Hepatocyte (in vitro differentiated cells): ENCODE results near the gene NPR3. TPM values are rescaled to one million over a fixed set of nuclear protein-coding genes. Genes with fewer than 3 reads are reported as not detected.
"Not testable (repeated sequence)": the region's sequence is repeated elsewhere in the genome, so short reads cannot be mapped to it uniquely, and the experiment has no call there.

Source experiments
- DNase-seq: peaks from one replicate; pipeline ENCODE4 v3.0.0-alpha.2; 2016; ENCODE audit warnings: low spot score
- H2AFZ ChIP-seq: fragments of 200-600 bp; sonication (generic); 2 replicates; pipeline ENCODE4 v1.6.0; 2016; ENCODE audit warnings: antibody characterized with exemption, mild to moderate bottlenecking
- H3K27ac ChIP-seq: fragments of 200-600 bp; sonication (generic); 2 replicates; pipeline ENCODE4 v1.5.1; 2016; ENCODE audit warnings: mild to moderate bottlenecking
- H3K27me3 ChIP-seq: fragments of 200-600 bp; sonication (generic); 2 replicates; pipeline ENCODE4 v1.6.1; 2016
- H3K36me3 ChIP-seq: fragments of 200-600 bp; sonication (generic); replicated peaks from 2 replicates; pipeline ENCODE4 v1.5.1; 2016; ENCODE audit warnings: low read depth; ENCODE audit not compliant: insufficient read depth
- H3K4me1 ChIP-seq: fragments of 200-600 bp; sonication (generic); 2 replicates; pipeline ENCODE4 v1.5.1; 2016; ENCODE audit warnings: mild to moderate bottlenecking, moderate library complexity; ENCODE audit not compliant: insufficient read depth
- H3K4me2 ChIP-seq: fragments of 200-600 bp; sonication (generic); 2 replicates; pipeline ENCODE4 v1.6.0; 2016
- H3K4me3 ChIP-seq: fragments of 200-600 bp; sonication (generic); 2 replicates; pipeline ENCODE4 v1.5.1; 2016; ENCODE audit warnings: mild to moderate bottlenecking
- H3K79me2 ChIP-seq: fragments of 200-600 bp; sonication (generic); 2 replicates; pipeline ENCODE4 v1.6.0; 2017; ENCODE audit warnings: mild to moderate bottlenecking
- H3K9me2 ChIP-seq: fragments of 200-600 bp; sonication (generic); replicated peaks from 2 replicates; pipeline ENCODE4 v1.6.0; 2017; ENCODE audit warnings: mild to moderate bottlenecking; ENCODE audit not compliant: insufficient read depth
- H3K9me3 ChIP-seq: fragments of 200-600 bp; sonication (generic); 2 replicates; pipeline ENCODE4 v1.5.1; 2016; ENCODE audit warnings: low read depth, mild to moderate bottlenecking
- H4K20me1 ChIP-seq: fragments of 200-600 bp; sonication (generic); 2 replicates; pipeline ENCODE4 v1.6.0; 2016; ENCODE audit warnings: mild to moderate bottlenecking; ENCODE audit not compliant: insufficient read depth, poor library complexity, severe bottlenecking
- EZH2 ChIP-seq: fragments of 200-600 bp; sonication (generic); IDR thresholded peaks from 2 replicates; pipeline ENCODE4 v1.6.1; 2016; ENCODE audit warnings: antibody characterized with exemption, mild to moderate bottlenecking, borderline replicate concordance
- EZH2phosphoT487 ChIP-seq: fragments of 200-600 bp; sonication (generic); IDR thresholded peaks from one replicate; pipeline ENCODE4 v1.6.1; 2018; ENCODE audit warnings: antibody characterized with exemption, mild to moderate bottlenecking, low read depth, moderate library complexity; ENCODE audit not compliant: unreplicated experiment, severe bottlenecking
- WGBS: methylation state at CpG from one replicate; pipeline ENCODE4 v1.1.6; 2016; ENCODE audit warnings: low lambda C conversion rate; ENCODE audit errors: missing lambda C conversion rate; 5-methylcytosine and 5-hydroxymethylcytosine counted together
- polyA plus RNA-seq: library from polyadenylated mRNA; unstranded; fragments of >200 nt; fragmentation: Nextera tagmentation; extraction: Ambion mirVana; gene quantifications from 2 replicates; pipeline ENCODE4 v1.2.1, GENCODE V29; 2016
- total RNA-seq: library from RNA; depleted of rRNA; stranded (reverse); fragments of >200 nt; gene quantifications from 2 replicates; pipeline ENCODE4 v1.2.3, GENCODE V29; 2014
- TF ChIP-seq, protein P1 (sequence below): fragments of 200-600 bp; sonication (generic); IDR thresholded peaks from 2 replicates; pipeline ENCODE4 v1.5.1; 2016; ENCODE audit warnings: antibody characterized with exemption, mild to moderate bottlenecking; ENCODE audit not compliant: poor library complexity

Gene NPR3
- total and polyA plus RNA-seq, 2 experiments from 2014 or later: 3.6 to 20.0 TPM

DNA sequence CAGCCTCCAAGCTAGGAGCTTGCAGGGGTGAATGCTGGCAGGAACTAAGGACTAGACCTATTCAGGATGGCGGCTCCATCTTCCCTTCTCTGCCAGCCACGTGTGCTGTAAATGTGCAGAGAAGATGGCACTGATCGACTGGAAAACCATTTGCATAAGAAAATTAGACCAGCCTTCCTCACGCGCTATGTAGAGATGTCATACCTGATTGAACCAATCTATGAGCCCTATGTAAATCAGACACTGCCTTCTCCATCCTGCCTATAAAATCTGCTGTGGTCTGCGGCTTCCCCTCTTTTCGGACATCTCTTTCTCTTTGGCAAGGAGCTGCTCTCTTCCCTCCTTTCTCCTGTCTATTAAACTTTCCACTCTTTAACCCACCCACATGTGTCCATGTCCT lies 91.6 kb downstream of the NPR3 start:
- no peaks in the 10 kb centered on the region for H4K20me1 ChIP-seq
- H3K4me1 ChIP-seq: no peaks in the 10 kb centered on the region
- no peak overlapping the region for H3K4me3 ChIP-seq
- no peaks in the 10 kb centered on the region for H3K36me3 ChIP-seq
- no peaks in the 10 kb centered on the region for H3K9me2 ChIP-seq
- H3K4me2 ChIP-seq: no peak overlapping the region
- TF ChIP-seq, protein P1, sequence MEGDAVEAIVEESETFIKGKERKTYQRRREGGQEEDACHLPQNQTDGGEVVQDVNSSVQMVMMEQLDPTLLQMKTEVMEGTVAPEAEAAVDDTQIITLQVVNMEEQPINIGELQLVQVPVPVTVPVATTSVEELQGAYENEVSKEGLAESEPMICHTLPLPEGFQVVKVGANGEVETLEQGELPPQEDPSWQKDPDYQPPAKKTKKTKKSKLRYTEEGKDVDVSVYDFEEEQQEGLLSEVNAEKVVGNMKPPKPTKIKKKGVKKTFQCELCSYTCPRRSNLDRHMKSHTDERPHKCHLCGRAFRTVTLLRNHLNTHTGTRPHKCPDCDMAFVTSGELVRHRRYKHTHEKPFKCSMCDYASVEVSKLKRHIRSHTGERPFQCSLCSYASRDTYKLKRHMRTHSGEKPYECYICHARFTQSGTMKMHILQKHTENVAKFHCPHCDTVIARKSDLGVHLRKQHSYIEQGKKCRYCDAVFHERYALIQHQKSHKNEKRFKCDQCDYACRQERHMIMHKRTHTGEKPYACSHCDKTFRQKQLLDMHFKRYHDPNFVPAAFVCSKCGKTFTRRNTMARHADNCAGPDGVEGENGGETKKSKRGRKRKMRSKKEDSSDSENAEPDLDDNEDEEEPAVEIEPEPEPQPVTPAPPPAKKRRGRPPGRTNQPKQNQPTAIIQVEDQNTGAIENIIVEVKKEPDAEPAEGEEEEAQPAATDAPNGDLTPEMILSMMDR: no peak
- TF ChIP-seq EZH2phosphoT487: no peak
- no peak for TF ChIP-seq EZH2
- no peaks in the 10 kb centered on the region for H3K79me2 ChIP-seq
- no peak overlapping the region for H3K27ac ChIP-seq
- no peaks in the 10 kb centered on the region for H3K9me3 ChIP-seq
- H2AFZ ChIP-seq: no peak overlapping the region
- WGBS: 90% methylated on average over 7 of the region's 7 CpGs
- DNase-seq: no peak
- H3K27me3 ChIP-seq: no peaks in the 10 kb centered on the region

DNA sequence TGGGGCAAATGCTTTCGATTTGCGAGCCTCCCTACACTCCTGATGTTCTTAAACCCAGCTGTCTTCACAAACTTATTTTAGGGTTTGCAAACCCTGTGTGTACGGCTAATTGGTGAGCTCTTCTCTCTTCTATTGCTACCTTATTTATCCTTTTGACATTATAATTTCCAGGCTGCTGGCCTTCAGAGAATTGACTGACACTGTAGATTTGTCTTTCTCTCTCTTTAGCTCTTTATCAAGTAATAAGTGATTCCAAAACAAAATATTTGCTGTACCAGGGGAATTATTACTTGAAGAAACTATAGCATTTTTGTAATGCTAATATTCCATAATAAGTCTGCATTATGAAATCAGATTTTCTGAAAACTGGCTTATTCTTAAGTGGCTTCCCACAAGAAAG lies 92.5 kb downstream of the NPR3 start:
- H2AFZ ChIP-seq: no peak overlapping the region
- H3K4me1 ChIP-seq: no peaks in the 10 kb centered on the region

DNA sequence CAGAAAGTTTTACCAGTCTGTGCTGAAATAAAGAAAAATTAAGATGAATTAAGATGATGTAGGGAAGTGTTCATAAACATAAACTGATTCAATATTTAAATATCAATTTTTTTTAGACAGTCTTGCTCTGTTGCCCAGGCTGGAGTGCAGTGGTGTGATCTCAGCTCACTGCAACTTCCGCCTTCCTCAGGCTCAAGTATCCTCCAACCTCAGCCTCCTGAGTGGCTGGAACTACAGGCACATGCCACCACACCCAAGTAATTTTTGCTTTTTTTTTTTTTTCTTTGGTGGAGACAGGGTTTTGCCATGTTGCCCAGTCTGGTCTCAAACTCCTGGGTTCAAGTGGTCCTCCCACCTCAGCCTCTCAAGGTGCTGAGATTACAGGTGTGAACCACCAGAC lies 94.3 kb downstream of the NPR3 start:
- not testable (repeated sequence) for H3K4me3 ChIP-seq, H3K36me3 ChIP-seq, H2AFZ ChIP-seq, H3K4me1 ChIP-seq, H3K4me2 ChIP-seq, H3K27ac ChIP-seq, H3K79me2 ChIP-seq, DNase-seq, H3K27me3 ChIP-seq, H3K9me2 ChIP-seq, H3K9me3 ChIP-seq, H4K20me1 ChIP-seq
- WGBS: 100% methylated on average over 1 of the region's 1 CpG

More for the DNA sequence above, 92.5 kb downstream of the NPR3 start:
- no peak overlapping the region for H3K27ac ChIP-seq
- DNase-seq: no peak
- H3K9me2 ChIP-seq: no peaks in the 10 kb centered on the region
- no peaks in the 10 kb centered on the region for H3K27me3 ChIP-seq
- H3K4me2 ChIP-seq: no peak overlapping the region
- no peak overlapping the region for H3K4me3 ChIP-seq
- H3K79me2 ChIP-seq: no peaks in the 10 kb centered on the region
- 91% methylated on average over 3 of the region's 3 CpGs for WGBS
- no peaks in the 10 kb centered on the region for H4K20me1 ChIP-seq
- H3K9me3 ChIP-seq: no peaks in the 10 kb centered on the region
- no peaks in the 10 kb centered on the region for H3K36me3 ChIP-seq
- TF ChIP-seq, protein P1: no peak
- no peak for TF ChIP-seq EZH2
- no peak for TF ChIP-seq EZH2phosphoT487

DNA sequence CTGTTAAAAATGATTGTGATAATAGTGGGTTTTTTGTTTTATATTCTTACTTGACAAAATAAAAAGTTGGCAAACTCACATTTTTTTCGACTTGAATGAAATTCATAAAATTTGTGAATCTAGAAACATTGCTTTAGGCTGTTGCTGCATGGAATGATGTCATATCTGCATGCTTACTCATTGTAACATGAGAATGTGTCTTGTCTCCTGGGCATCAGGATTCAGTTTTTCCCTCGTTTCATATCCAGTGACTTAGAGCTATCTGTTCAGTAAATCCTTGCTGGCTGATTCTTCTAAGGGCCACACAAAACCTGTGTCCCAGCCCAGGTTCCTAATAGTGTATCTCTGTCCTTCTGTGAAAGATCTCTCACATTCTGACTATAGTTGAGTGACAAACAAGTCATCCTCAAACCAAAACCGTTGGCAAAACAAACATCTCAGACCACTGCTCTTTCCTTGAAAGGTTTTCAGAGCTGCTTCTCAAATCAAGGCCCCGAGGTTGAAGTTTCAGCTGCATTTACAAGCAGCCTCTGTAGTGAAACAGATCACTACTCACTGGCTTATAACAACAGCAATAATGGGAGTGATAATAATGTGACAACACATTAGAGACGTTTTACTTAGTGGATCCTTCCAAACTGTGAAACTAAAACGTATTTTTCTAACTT lies 95.0 kb downstream of the NPR3 start:
- no peaks in the 10 kb centered on the region for H3K9me3 ChIP-seq
- H3K27ac ChIP-seq: peak overlapping the region; percentile 78
- no peaks in the 10 kb centered on the region for H3K27me3 ChIP-seq
- H3K36me3 ChIP-seq: no peaks in the 10 kb centered on the region
- no peaks in the 10 kb centered on the region for H3K79me2 ChIP-seq
- peak overlapping the region; percentile 14 for H2AFZ ChIP-seq
- H3K4me2 ChIP-seq: peak overlapping the region; percentile 52
- H4K20me1 ChIP-seq: no peaks in the 10 kb centered on the region
- 31% methylated on average over 6 of the region's 6 CpGs for WGBS
- no peaks in the 10 kb centered on the region for H3K9me2 ChIP-seq
- TF ChIP-seq EZH2phosphoT487 (no peak), EZH2 (no peak)
- TF ChIP-seq, protein P1: no peak
- peak; percentile 40 for DNase-seq
- no peaks in the 10 kb centered on the region for H3K4me1 ChIP-seq
- no peak overlapping the region for H3K4me3 ChIP-seq
